ENCODE measurements around the gene FRMPD2.
A peak's percentile ranks its signal among the peaks of the same experiment; 100 is the strongest.

FRMPD2 gene

GRCh38 chr10:48274636-48275035, at the start of gene FRMPD2:
FRMPD2 (minus strand) TSS chr10:48274696; CDS start chr10:48274567, 129 bp downstream.
- no peak for DNase-seq

- no peak for DNase-seq
Observed at GRCh38 chr10:48322017-48322416, 47.5 kb upstream of the FRMPD2 start.

GRCh38 chr10:48317321-48317990, 43.0 kb upstream of the FRMPD2 start:
- DNase-seq: no peak

GRCh38 chr10:48316236-48316635, 41.7 kb upstream of the FRMPD2 start:
- DNase-seq: no peak

GRCh38 chr10:48314107-48314506, 39.6 kb upstream of the FRMPD2 start:
- no peak for DNase-seq

- DNase-seq: peak; percentile 33 to 73
Observed at GRCh38 chr10:48309711-48310226, 35.3 kb upstream of the FRMPD2 start.

- DNase-seq: no peak
Observed at GRCh38 chr10:48307711-48308018, 33.2 kb upstream of the FRMPD2 start.

- DNase-seq: peak in 1 of 2 experiments; percentile 32
Observed at GRCh38 chr10:48306870-48307710, 32.6 kb upstream of the FRMPD2 start.

- peak; percentile 68 to 74 for DNase-seq
Observed at GRCh38 chr10:48306265-48306869, 31.9 kb upstream of the FRMPD2 start, which contains the start of gene MAPK8. MAPK8 (plus strand) TSS chr10:48306677; CDS start chr10:48401661, 94,984 bp downstream.

GRCh38 chr10:48305905-48306264, 31.4 kb upstream of the FRMPD2 start:
- no peak for DNase-seq

- no peak for DNase-seq
Observed at GRCh38 chr10:48302515-48303476, 28.3 kb upstream of the FRMPD2 start.

GRCh38 chr10:48300556-48300955, 26.1 kb upstream of the FRMPD2 start:
- no peak for DNase-seq

- no peak for DNase-seq
Observed at GRCh38 chr10:48299692-48300091, 25.2 kb upstream of the FRMPD2 start.

GRCh38 chr10:48299066-48299465, 24.6 kb upstream of the FRMPD2 start:
- no peak for DNase-seq

- no peak for DNase-seq
Observed at GRCh38 chr10:48296576-48297098, 22.1 kb upstream of the FRMPD2 start.

GRCh38 chr10:48294431-48294830, 19.9 kb upstream of the FRMPD2 start:
- no peak for DNase-seq

GRCh38 chr10:48292616-48293015, 18.1 kb upstream of the FRMPD2 start:
- DNase-seq: no peak

- no peak for DNase-seq
Observed at GRCh38 chr10:48291190-48291589, 16.7 kb upstream of the FRMPD2 start.

- no peak for DNase-seq
Observed at GRCh38 chr10:48290286-48290685, 15.8 kb upstream of the FRMPD2 start.

- peak in 1 of 2 experiments; percentile 34 for DNase-seq
Observed at GRCh38 chr10:48289501-48290238, 15.2 kb upstream of the FRMPD2 start.

GRCh38 chr10:48288661-48289060, 14.2 kb upstream of the FRMPD2 start:
- no peak for DNase-seq
